ENCODE results near the gene ZBTB7B.

The ZBTB7B gene

DNA sequence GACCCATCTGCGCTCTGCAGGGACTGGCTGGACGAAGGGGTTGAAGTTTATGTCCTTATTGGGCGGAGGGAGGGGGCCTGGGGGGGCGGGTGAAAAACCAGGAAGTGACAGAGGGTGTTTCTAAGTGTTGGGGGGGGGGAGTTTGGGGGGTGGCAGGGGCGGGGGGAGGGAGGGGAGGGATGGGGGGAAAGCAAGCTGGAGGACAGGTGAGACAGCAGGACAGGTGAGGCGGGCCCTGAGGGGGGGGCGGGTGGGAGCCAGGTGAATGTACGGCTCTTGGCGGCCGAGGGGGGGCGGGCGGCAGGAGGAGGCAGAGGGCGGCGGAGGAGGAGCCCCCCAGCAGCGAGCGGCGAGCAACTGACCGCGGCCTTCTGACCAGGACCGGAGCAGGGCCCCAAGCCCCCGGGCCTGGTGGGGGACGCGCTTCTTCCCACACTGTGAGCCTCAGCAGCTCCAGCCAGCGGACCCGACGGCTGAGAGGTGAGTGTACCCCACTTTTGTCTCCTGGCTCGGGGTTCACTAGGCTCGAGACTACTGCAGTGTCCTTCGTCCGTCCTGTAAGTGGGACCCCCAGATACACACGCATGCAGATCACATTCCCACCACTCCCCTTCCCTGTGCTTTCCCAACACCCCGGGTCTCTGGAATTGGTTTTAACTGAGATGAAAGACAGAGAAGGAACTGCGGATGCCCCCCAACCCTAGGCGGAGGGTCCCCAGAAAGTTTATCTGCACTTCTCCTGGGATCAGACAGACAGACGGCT, at the start of gene ZBTB7B:
Gene ZBTB7B (plus strand): TSS at position 339 of the 763 bp plus-strand sequence. CDS start 11,859 bp downstream, outside the sequence.
- DNase-seq: no peak

- no peak for DNase-seq
These were observed 49.0 kb upstream of the ZBTB7B start for GRCh38 chr1:154953611-154954038.

DNA sequence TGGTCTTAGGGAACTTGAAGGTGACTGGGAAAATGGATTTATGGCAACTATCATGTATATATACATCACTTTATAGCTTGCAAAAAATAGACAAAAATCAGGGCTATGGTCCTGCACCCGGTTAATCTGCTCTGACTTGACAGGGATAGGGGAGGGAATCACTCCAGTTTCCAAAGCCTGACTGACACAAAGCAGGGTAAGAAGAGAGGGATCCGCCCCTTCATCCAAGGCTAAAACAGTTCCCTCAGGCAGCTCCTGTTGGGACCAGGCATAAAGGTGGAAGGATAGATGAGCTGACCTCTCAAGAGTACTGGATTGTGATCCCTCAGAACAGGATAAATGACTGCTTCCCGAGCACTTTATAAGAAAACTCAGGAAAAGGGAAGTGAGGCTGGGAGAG, 48.1 kb upstream of the ZBTB7B start:
- DNase-seq: no peak

GRCh38 chr1:154955039-154955717, 47.4 kb upstream of the ZBTB7B start:
- peak; percentile 43 for DNase-seq

DNA sequence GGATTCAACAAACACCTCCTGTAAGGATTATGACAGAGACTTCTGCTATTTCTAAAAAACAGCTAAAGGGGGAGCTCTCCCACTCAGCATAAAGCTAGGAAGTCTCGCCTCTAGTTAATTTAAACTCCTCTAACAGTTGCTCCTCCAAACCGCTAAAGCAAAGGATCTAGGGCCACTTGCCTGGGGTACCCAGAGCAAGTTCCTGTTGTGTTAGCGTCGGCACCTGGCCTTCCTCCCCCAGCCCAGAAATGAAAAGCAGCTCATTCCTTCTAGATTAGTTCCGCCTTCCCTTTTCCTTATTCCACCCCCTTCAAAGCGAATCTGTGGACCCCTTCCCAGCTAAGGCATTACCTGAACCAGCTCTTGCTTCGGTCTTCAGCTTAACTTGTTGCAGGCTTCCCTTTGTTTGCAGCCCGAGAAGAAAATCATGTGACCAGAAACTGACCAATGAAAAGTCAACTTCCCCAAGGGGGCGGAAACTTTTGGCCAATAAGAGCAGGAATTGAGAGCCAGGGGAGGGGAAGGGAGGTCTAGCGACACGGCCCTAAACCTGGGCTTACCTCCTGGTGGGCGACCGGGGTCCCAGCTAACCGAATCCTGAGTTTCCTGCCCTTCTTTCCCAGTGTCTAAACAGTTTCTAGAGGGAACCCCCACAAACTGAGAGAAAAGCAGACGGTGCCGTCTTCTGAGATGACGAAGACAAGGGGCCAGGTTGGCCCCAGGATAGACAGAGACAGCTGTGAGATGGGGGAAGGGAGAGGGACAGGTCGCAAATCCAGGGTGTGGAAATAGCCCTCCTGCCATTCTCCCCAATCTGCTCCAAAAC, 46.7 kb upstream of the ZBTB7B start, which contains the start of gene PBXIP1:
Gene PBXIP1 (minus strand): TSS at position 382 of the 826 bp plus-strand sequence. CDS start 2,378 bp downstream, outside the sequence.
- peak; percentile 88 for DNase-seq

GRCh38 chr1:154956544-154956941, 46.1 kb upstream of the ZBTB7B start:
- DNase-seq: no peak

GRCh38 chr1:154957091-154957657, 45.4 kb upstream of the ZBTB7B start:
- DNase-seq: no peak

DNA sequence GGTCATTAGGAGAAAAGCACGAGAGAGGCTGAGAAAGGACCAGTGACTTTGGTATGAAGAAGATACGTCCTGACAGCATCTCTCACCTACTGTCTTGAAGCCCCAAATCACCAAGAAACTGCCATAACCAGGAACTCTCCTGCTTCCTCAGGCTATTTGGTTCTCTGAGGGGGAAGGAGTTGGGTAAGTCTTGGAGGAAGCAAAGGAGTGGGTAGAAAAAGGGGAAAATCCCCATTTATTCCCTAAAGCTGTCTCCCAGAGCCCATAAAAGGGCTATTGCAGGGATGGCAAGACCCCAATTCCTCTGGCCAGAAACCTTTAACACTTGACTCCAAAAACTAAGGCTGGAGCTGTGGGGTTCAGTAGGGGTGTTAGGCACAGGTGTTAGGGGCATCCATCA, 44.6 kb upstream of the ZBTB7B start:
- no peak for DNase-seq

GRCh38 chr1:154958681-154959425, 43.7 kb upstream of the ZBTB7B start:
- DNase-seq: no peak

- DNase-seq: no peak
These were observed 43.2 kb upstream of the ZBTB7B start for GRCh38 chr1:154959426-154959780.

GRCh38 chr1:154960446-154961136, 42.0 kb upstream of the ZBTB7B start:
- no peak for DNase-seq

GRCh38 chr1:154961207-154962155, 41.1 kb upstream of the ZBTB7B start, which contains the start of gene PYGO2:
TSS of gene PYGO2 (minus strand) at chr1:154961782. CDS start at chr1:154961576, 206 bp downstream.
- DNase-seq: peak; percentile 65

DNA sequence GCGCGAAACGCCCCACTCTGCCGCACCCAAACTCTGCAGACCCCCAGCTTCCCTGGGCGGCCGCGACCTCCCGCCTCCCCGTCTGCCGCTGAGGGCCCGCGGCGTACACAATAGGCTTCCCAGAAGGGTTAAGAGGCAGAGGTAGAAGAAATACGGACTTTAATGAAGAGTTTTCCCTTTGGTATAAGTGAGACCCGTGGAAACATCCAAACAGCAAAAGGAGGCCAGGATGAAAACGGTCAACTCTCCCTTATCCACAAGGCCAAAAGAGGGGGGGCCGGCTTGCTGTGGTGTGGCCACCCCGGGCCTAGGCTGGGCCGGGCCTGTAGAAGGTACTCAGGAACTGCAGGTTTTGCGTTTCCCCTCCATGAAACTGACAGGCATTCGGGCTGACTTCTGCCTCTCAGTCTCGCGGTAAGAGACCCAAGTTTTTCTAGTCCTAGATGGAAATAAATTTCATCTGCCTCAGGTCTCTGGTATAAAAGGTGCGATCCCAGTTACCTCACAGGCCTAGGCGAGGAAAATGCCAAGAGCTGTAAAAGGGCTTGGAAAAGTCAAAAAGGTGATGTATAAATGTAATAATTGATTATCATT, 40.3 kb upstream of the ZBTB7B start:
- peak; percentile 46 for DNase-seq

- no peak for DNase-seq
These were observed 39.7 kb upstream of the ZBTB7B start for GRCh38 chr1:154962795-154963330.

DNA sequence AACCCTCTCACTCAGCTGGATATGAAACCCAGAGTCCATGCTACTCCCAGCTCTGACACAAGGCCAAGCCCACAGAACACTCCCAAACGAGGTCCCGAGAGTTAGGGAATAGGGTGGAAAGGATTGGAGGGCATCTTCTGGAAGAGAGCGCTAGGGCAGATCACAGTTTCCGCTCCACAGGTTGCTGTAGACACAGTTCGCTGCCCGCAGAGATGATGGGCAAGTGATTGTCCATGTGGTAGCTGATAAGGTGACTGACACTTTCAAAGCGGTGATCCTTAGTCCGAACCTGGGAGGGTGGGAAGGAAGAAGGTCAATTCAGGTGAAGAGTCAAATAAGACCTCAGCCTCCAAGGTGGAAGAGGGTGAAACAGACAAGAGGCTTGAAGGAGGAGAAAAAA, 39.0 kb upstream of the ZBTB7B start:
- DNase-seq: no peak

DNA sequence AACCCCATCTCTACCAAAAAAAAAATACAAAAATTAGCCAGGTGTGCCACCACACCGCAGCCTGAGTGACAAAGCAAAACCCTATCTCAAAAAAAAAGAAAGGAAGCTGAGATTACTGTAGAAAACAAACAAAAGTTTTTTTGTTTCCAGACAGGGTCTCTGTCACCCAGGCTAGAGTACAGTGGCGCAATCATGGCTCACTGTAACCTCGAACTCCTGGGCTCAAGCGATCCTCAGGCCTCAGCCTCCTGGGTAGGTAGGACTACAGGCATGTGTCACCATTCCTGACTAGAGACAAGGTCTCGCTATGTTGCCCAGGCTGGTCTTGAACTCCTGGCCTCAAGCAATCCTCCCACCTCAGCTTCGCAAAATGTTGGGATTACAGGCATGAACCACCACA, 38.2 kb upstream of the ZBTB7B start:
- DNase-seq: no peak

GRCh38 chr1:154966111-154966510, 36.5 kb upstream of the ZBTB7B start:
- DNase-seq: no peak

DNA sequence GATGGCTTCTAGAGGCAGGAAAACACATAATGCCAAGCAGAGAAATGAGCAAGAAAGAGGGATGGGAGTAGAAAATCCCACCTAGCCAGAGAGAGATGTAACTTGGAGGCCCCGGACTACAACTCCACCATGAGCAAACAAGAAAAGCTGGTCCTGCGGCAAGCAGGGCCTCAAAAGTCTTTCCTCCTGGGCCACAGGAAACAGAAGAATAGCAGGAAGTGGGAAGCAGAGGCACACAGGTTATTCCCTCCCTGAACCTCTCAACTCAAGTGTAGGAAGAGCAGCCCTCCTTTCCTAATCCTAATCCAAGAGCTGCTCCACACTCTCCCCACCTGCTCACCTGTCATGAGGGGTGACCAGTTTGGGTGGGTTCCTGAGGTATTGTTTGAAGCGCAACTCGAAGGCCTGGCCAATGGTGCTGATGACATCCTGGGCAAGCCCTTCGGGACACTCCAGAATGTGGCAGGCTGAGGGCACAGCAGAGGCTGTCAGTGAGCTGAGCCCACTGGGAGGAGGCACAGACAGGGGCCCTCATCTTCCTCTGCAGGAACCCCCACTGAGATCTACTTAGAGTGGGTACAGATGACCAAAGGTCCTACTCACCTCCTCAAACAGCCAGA, 35.2 kb upstream of the ZBTB7B start:
- no peak for DNase-seq

DNA sequence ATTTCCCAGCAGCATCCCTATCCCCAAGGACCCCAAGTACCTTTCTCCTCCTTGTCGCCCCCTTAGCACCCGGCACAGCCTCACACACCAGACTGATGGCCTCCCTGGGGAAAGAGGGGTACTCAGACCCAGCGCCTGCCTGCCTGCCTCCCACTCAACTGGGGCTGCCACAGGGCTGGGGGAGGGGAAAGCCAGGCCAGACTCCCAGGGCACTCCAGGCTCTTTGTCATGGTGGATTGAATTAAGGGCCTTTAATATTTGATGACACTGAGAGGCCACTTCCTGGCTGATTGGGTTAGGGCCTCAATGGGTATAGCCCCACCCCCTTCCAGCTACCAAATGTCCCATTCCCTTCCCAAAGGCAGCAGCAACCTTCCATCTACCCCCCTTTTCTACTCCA, 33.9 kb upstream of the ZBTB7B start:
- DNase-seq: no peak

All from NCI-H2171 treated with DMSO at 0.1 percent for 48 hours (cell line).